Central memory CD4-positive, alpha-beta T cell (primary cell): Measurements from ENCODE around the gene GIPC2.
"Not testable (repeated sequence)": the region's sequence is repeated elsewhere in the genome, so short reads cannot be mapped to it uniquely, and the experiment has no call there.

Experiments used
- DNase-seq: peaks from one replicate; pipeline ENCODE4 v3.0.0; 2022

The GIPC2 gene

GRCh38 chr1:78101051-78101450 lies 55.3 kb downstream of the GIPC2 start:
- DNase-seq: no peak

DNA sequence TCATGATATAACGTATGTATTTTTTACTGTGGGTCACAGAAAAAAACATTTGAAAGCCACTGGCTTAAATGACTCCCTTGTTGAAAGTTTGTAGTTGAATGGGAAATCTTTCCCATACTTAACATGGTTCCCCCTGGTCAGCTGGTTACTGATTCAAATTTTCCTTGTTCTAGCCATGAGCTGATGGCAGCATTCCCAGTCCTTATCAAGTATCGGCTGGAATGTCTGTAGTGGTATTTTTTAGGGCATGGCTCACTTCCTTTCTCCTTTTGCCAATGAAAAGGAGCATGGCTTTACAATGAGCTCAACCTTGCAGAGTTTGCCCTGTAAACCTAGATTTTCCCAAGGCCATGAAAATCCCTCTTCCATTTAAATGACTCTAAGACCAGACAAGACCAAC lies 55.7 kb downstream of the GIPC2 start:
- no peak for DNase-seq

DNA sequence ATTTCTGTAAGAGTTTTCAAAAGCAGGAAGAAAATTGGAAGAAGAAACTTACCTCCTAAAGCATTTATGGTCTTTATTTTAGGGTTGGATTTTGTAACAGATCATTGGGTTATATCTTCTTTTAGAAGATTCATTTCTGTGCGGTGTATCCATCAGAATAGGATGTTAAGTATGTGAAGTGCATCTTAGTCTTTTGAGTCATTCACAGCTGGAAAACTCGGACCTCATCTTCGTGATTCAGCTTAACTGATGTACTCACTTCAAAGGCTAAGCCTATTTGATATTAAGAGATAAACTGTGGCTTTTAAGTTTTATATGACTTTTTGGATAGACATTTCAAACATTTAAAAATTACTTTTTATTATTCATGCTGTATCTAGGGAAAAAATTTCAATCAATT lies 56.3 kb downstream of the GIPC2 start:
- no peak for DNase-seq

DNA sequence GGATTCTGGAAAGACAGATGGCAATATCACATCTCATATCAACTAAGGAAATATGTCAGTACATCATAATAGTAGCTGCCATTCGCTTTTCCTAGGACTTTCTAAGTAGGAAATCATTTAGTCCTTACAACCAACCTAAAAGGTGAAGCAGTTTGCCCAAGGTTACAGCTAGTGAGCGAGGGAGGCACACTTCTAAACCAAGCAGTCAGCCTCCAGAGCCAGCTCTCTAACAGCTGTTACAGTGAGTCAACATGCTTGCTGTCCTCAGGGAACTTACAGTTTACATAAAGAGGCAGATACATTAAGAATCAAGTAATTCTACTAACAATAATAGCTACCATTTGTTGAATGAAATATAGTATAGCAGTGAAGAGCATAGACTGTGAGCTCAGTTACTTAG lies 57.1 kb downstream of the GIPC2 start:
- DNase-seq: no peak

DNA sequence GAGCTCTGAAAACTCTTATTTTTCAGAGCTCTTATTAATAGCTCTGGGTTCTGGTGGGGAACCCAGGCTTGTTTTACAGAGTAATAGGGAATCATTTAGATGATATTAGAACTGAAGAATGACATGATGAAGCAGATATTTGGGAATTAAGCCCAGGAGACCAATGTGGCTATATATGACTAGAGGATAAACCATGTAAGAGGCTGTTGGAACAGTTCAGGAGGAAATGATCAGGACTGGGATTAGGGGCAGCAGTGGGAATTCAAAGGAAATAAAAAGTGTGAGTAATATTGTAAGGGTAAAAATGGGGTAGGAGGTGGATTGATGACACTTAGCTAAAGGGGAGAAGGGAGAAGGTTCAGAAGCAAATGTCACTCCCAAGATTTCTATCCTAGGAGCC lies 58.6 kb downstream of the GIPC2 start:
- no peak for DNase-seq

- not testable (repeated sequence) for DNase-seq
Observed at GRCh38 chr1:78109659-78110058, 63.9 kb downstream of the GIPC2 start.

DNA sequence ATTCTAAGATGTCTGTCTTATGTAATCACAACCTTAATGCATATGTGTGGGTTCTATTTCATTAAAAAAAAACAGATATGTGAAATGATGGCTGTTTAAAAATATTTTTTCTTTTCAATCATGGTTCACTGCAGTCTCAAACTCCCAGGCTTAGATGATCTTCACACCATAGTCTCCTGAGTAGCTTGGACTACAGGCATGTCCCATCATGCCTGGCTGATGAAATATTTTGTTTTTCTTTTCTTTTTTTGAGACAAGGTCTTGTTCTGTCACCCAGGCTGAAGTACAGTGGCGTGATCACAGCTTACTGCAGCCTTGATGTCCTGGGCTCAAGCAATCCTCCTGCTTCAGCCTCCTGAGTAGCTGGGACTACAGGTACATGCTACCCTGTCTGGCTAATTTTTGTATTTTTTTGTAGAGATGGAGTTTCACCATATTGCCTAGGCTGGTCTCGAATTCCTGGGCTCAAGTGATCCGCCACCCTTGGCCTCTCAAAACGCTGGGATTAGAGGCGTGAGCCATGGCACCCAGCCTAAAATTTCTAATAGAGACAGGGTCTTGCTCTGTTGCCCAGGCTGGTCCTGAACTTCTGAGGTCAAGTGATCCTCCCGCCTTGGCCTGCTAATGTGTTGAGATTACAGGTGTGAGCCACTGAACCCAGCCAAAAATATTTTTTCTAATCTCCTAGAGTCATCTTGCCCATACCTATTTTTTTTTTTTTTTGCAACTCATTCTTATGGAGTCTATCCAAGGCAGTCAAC lies 67.6 kb downstream of the GIPC2 start:
- DNase-seq: no peak

GRCh38 chr1:78114034-78114956 lies 68.5 kb downstream of the GIPC2 start:
- DNase-seq: peak; percentile 56

GRCh38 chr1:78120485-78120884 lies 74.7 kb downstream of the GIPC2 start:
- not testable (repeated sequence) for DNase-seq

DNA sequence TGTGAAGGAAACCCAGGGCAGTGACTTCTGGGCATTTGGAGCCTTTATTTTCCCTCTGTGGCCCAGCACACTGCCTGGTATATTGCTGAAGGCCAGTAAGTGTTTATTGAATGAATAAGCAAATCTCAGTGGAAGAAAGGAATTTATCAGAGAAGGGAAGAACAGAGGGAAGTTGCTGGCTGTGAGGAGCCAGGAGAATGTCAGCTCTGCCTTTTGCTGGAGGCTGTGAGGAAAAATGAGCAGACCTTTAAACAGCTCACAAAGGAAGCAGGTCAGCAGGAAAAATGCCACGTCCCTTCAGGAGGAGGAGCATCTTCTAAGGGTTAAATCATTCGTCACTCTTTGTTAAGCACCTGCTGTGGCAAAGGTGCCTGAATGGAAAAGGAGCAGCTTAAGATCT lies 75.9 kb downstream of the GIPC2 start:
- DNase-seq: no peak

GRCh38 chr1:78122389-78122788 lies 76.6 kb downstream of the GIPC2 start:
- DNase-seq: no peak

DNA sequence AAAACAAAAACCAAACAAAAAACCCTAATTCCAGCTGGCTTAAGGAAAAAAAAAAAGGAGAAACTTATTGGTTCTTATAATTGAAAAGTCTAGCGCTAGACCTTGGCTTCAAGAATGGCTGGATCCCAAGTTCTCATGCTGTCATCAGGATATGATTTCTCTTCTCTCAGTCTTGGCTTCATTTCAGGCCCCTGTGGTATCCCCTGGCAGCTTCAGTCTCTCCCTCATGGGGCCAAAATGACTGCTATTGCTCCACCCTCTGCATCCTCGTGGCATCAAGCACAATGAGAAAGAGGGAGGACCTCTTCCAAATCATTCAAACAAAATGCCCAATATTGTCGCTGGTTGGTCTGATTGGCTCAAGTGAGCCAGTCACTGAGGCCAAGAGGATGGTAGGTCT lies 80.7 kb downstream of the GIPC2 start:
- no peak for DNase-seq

GRCh38 chr1:78132174-78132947 lies 86.6 kb downstream of the GIPC2 start:
- no peak for DNase-seq

DNA sequence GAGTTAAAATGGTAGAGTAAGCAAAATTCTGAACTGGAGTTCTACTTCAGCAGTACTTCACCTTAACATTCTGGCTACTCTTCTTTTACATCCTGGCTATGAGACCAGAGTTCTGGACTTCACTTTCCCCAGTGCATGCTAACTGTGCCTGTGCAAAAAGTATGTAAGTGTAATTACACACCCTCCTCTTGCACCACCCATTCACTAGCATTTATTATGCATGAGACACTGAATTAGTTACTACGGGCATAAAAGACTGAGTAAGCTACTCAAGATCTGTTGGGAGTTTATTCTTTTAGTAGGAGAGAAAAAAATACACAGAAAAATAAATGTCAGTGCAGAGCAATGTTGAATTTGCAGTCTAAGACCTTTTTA lies 87.2 kb downstream of the GIPC2 start:
- no peak for DNase-seq

DNA sequence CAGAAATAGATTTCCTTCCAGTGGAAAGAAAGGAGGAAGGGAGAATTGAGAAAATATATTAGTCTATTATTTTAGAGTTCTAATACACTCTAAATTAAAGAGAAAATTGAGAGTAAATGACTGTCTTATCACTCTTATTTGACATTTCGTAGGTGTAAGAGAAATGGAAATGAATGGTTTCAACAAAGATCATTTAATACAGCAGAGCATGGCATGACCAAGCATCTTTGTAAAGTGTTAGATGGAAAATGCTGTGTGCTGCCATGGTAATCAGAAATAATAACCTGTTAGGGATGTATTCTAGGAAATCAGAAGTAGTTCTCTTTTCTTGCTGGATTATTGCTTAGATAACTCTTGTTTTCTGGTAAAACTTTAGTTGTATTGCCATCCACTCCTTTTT lies 90.9 kb downstream of the GIPC2 start:
- no peak for DNase-seq

DNA sequence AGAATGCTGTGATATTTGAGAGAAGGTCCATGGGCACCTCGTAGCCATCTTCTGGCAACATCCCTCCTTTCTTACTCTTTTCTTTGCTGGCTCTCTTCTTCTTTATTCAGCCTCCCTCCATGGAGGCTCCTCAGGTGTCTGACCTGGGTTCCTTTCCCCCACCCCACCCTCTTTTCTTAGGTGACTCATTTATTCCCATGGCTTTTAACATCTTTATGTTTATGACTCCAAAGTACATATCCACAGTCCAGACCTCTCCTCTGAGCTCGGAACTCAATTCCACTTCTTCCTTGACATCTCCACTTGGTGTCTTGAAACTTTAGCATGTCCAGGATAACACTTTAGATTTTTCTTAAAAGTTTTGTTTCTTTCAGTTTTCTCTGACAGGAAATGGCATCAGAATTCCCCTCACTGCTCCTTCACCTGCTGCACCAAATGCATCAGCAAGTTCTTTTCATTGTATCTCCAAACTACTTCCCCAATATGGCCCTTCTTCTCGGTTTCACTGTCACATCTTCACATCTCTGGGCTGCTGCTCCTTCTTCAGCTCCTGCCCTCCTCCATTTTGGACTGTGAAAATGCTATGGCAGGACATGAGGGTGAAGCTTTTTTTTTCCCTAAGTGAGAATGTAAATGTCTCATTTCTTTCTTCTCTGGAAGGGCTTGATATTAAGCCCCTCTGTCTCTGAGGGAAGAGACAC lies 95.9 kb downstream of the GIPC2 start:
- DNase-seq: no peak

DNA sequence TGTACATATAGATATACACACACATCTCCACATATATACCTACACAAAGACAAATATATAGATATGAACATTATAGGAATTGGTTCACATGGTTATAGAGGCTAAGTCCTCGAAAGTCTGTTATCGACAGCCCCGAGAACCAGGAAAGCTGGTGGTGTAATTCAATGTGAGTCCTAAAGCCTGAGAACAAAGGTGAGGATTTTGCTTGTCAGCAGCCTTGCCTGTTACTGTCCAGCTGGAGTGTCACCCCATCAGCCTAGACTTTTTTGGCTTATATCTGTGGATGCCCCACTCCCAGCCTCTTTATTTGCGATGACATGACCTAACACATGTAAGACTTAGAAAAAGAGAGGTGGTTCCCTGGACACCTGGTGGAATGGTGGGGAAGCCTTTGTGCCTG lies 97.0 kb downstream of the GIPC2 start:
- no peak for DNase-seq

DNA sequence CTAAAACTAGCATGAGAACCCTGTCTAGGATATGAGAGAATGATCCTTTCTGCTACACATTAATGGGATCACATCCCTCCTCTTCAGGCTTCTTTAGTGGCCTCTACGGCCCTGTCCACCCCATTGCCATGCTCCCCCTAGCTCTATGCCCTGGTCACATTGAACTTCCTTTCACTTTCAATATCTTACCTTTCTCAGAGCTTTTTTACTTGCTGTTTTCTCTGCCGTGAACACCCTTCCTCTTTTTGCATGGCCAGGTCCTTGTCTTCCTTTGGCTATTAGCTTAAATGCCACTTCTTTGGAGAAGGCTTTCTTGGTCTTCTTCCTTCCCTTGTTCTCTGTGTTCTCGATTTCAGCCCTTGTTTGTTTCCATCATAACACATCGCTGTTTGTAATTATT lies 97.4 kb downstream of the GIPC2 start:
- DNase-seq: peak; percentile 15

DNA sequence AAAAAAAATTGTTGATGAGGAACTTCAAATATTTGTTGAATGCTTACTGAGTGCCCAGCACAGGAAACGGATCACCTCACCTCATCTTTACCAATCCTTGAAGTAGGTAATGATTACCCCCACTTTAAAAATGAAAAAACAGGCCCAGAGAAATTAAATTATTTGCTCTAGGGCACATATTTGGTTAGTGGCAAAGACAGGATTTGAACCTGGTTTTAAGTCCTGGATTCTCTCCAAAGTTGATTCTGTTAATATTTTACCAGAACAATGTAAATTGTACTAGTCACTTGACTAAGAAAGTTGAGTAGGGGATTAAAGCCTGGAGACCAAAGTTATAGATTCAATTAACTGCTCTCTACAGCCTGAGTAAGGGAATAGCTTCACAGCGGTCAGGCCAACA lies 97.9 kb downstream of the GIPC2 start:
- no peak for DNase-seq

GRCh38 chr1:78145105-78145580 lies 99.4 kb downstream of the GIPC2 start:
- DNase-seq: peak; percentile 14

DNA sequence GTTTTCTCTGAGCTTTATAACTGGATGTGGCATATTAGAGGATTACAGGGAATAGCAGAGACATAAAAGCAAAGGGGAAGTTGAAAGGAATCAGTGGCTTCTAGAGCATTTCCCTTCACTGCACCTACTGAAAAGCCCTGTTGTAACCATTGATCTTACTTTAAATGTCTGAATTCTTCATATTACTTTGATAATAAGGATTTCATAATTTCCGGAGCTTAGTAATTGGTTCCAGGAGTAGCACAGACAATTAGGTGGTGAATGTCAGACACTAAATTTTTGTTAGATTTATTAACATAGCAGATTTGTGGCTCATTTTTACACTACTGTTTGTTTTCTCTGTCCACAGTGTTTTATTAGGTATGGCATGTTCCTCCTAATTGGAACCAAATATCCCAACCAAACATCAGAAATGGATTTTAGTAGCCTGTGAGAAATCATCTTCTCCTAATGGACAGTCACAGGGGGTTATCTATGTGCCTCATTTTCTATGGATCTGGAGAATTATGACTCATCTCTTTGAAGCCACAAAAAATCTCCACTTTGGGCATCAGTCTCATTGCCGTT lies 100.5 kb downstream of the GIPC2 start:
- no peak for DNase-seq

DNA sequence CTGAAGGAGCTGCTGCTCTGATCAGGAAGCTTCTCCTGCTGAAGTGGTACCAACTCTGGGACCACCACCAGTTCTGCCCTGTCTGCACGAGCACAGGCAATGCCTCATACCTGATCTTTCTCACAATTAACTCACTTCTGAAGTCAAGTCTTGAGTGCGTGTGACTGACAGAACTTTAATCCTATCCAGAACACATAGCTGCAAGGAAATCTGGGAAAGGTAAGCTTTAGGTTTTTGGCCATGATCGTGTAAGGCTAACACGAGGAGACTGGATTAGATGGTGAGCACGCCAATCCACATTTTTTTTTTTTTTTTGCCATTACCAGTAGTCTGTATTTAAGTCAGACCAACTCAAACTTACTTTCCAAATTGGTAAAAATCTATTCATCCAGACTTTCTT lies 101.3 kb downstream of the GIPC2 start:
- no peak for DNase-seq
